OCI-LY3 (cell line): ENCODE measurements around the gene PGS1.

Experiments
- H2AFZ ChIP-seq: fragments of 200-600, 300-600 bp; shearing (Covaris generic); 2 replicates; pipeline ENCODE4 v1.6.0; 2014; ENCODE audit warnings: antibody characterized with exemption, low read depth, low read length
- H3K27ac ChIP-seq: fragments of 200-600, 300-600 bp; sonication (generic); 2 replicates; pipeline ENCODE4 v1.5.1; 2014; ENCODE audit warnings: mild to moderate bottlenecking, low read length, moderate library complexity, mixed read lengths
- H3K27me3 ChIP-seq: fragments of 200-600, 300-600 bp; sonication (generic); 2 replicates; pipeline ENCODE4 v1.6.1; 2014; ENCODE audit warnings: low read depth, low read length, mixed read lengths
- H3K36me3 ChIP-seq: fragments of 200-600, 300-600 bp; sonication (generic); replicated peaks from 2 replicates; pipeline ENCODE3; 2014; ENCODE audit warnings: low read depth, low read length, mixed read lengths
- H3K4me1 ChIP-seq: fragments of 300-600, 200-600 bp; sonication (generic); 2 replicates; pipeline ENCODE4 v1.6.1; 2014; ENCODE audit warnings: low read length, mixed read lengths
- H3K4me2 ChIP-seq: fragments of 200-600, 300-600 bp; sonication (generic); 2 replicates; pipeline ENCODE4 v1.6.1; 2014; ENCODE audit warnings: low read length, mixed read lengths
- H3K4me3 ChIP-seq: fragments of 300-600, 200-600 bp; sonication (generic); 2 replicates; pipeline ENCODE4 v1.5.1; 2014; ENCODE audit warnings: antibody characterized with exemption, mild to moderate bottlenecking, low read length, moderate library complexity
- H3K79me2 ChIP-seq: fragments of 300-600, 200-600 bp; shearing (Covaris generic); 2 replicates; pipeline ENCODE4 v1.6.1; 2014; ENCODE audit warnings: mild to moderate bottlenecking, low read length, mixed read lengths
- H3K9ac ChIP-seq: fragments of 300-600, 200-600 bp; shearing (Covaris generic); 2 replicates; pipeline ENCODE4 v1.6.0; 2014; ENCODE audit warnings: mild to moderate bottlenecking, low read length, moderate library complexity
- H3K9me3 ChIP-seq: fragments of 200-600, 300-600 bp; shearing (Covaris generic); 2 replicates; pipeline ENCODE4 v1.6.1; 2014; ENCODE audit warnings: low read length, mixed read lengths; ENCODE audit not compliant: insufficient read depth
- H4K20me1 ChIP-seq: fragments of 200-600, 300-600 bp; sonication (generic); 2 replicates; pipeline ENCODE4 v1.6.1; 2016; ENCODE audit warnings: low read length, mixed read lengths; ENCODE audit not compliant: insufficient read depth
- CTCF ChIP-seq: fragments of 200-600, 300-600 bp; sonication (generic); IDR thresholded peaks from 2 replicates; pipeline ENCODE4 v1.5.1; 2014; ENCODE audit warnings: antibody characterized with exemption, low read length, low read depth
- EZH2phosphoT487 ChIP-seq: fragments of 200-600 bp; shearing (Covaris generic); IDR thresholded peaks from 2 replicates; pipeline ENCODE4 v1.6.1; 2018; ENCODE audit warnings: antibody characterized with exemption, mixed run types, low read depth

The PGS1 gene

GRCh38 chr17:78372841-78373240 is 5.6 kb upstream of the PGS1 start:
- no peak overlapping the region for H3K9ac ChIP-seq
- TF ChIP-seq EZH2phosphoT487 (no peak), CTCF (no peak)
- H3K9me3 ChIP-seq, result no peaks in the 10 kb centered on the region
- H3K79me2 ChIP-seq, result 0 out of 2 replicates have a peak, but pooled peaks cover under 1% of the 10 kb centered on the region
- H3K27me3 ChIP-seq, result no peaks in the 10 kb centered on the region
- no peak overlapping the region for H3K4me2 ChIP-seq
- no peak overlapping the region for H3K27ac ChIP-seq
- H3K36me3 ChIP-seq, result no peaks in the 10 kb centered on the region
- no peaks in the 10 kb centered on the region for H4K20me1 ChIP-seq
- H2AFZ ChIP-seq, result no peak overlapping the region
- H3K4me3 ChIP-seq, result no peak overlapping the region
- H3K4me1 ChIP-seq, result peaks cover 28% of the 10 kb centered on the region

DNA sequence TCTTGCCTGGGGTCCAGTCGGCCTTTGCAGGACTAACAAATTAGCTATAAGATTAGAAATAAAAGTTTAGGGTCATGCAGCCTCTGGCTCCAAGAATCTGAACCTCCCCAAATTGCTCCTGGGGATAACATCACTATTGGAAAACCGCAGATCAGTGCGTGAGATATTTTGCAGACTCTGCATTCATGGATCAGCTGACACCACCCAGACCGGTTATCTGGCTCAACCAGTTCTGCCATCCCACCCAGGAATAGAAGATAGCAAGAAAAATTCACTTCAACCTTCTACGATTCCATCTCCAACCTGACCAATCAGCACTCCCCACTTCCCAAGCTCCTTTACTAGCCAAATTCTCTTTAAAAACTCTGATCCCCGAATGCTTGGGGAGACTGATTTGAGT is 4.3 kb upstream of the PGS1 start:
- Histone ChIP-seq H2AFZ (no peak overlapping the region), H3K9ac (no peak overlapping the region)
- no peak for TF ChIP-seq CTCF
- no peak for TF ChIP-seq EZH2phosphoT487

DNA sequence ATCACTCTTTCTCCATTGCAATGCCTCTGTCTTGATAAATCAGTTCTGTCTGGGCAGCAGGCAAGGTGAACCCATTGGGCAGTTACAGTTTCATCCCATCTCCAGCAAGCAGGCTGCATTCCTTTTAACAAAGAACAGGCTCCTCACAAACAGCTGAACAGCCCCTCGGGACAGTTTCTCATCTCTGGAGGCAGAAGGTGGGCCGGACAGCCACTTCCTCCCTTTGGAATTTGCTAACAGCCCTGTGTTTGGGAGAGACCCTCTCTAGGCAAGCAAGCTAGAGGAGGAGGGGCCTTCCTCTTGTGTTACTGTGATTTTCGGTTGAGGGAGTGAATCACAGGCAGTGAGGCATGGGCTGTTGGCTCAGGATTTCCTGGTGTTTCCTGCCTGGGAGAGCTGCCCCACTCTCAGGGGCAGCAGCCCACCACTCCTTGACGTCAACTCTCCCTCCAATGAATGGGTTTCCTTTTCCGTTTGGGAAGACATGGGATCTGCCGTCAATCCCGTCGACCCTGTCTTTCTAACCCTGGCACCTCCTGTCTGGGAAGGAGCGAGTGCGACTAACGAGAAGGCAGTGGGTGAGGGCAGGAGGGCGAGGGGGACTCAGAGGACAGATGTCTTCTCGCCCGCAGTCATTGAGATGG is 3.7 kb upstream of the PGS1 start:
- H3K4me2 ChIP-seq, result no peak overlapping the region
- no peak overlapping the region for H3K4me3 ChIP-seq
- no peaks in the 10 kb centered on the region for H3K27me3 ChIP-seq
- H2AFZ ChIP-seq, result no peak overlapping the region
- TF ChIP-seq CTCF (no peak), EZH2phosphoT487 (no peak)
- no peak overlapping the region for H3K27ac ChIP-seq
- peaks cover 27% of the 10 kb centered on the region for H3K4me1 ChIP-seq
- H3K9ac ChIP-seq, result no peak overlapping the region
- peaks cover 4% of the 10 kb centered on the region for H3K36me3 ChIP-seq
- H3K9me3 ChIP-seq, result no peaks in the 10 kb centered on the region
- H3K79me2 ChIP-seq, result peaks cover 19% of the 10 kb centered on the region
- no peaks in the 10 kb centered on the region for H4K20me1 ChIP-seq

More for the DNA sequence above, 4.3 kb upstream of the PGS1 start:
- no peak overlapping the region for H3K4me3 ChIP-seq
- no peaks in the 10 kb centered on the region for H3K9me3 ChIP-seq
- no peak overlapping the region for H3K4me2 ChIP-seq
- H4K20me1 ChIP-seq, result no peaks in the 10 kb centered on the region
- peaks cover 2% of the 10 kb centered on the region for H3K36me3 ChIP-seq
- no peaks in the 10 kb centered on the region for H3K27me3 ChIP-seq
- peaks cover 25% of the 10 kb centered on the region for H3K4me1 ChIP-seq
- H3K79me2 ChIP-seq, result peaks cover 14% of the 10 kb centered on the region
- no peak overlapping the region for H3K27ac ChIP-seq

- Histone ChIP-seq H4K20me1 (no peaks in the 10 kb centered on the region), H3K4me1 (peaks cover 32% of the 10 kb centered on the region), H3K9me3 (no peaks in the 10 kb centered on the region), H3K4me2 (no peak overlapping the region), H3K4me3 (no peak overlapping the region), H3K9ac (no peak overlapping the region), H3K79me2 (peaks cover 28% of the 10 kb centered on the region), H3K27ac (no peak overlapping the region), H3K36me3 (peaks cover 7% of the 10 kb centered on the region), H2AFZ (no peak overlapping the region), H3K27me3 (no peaks in the 10 kb centered on the region)
- TF ChIP-seq CTCF (no peak), EZH2phosphoT487 (no peak)
These were observed 2.9 kb upstream of the PGS1 start for GRCh38 chr17:78375401-78376151.
